ENCODE measurements around the gene CCNL2. TPM values are rescaled to one million over a fixed set of nuclear protein-coding genes. Genes with fewer than 3 reads are reported as not detected.
A peak's percentile ranks its signal among the peaks of the same experiment; 100 is the strongest.
"Not testable (repeated sequence)": the region's sequence is repeated elsewhere in the genome, so short reads cannot be mapped to it uniquely, and the experiment has no call there.

The CCNL2 gene
- total RNA-seq, 6 experiments from 2014 or later = 80.8 to 127 (median 101) TPM

GRCh38 chr1:1420654-1421141, 21.6 kb upstream of the CCNL2 start:
- WGBS (ENCODE audit: insufficient coverage, low coverage, low lambda C conversion rate, missing lambda C conversion rate) = 100% methylated on average over 2 of the region's 12 CpGs
- Histone ChIP-seq H3K27ac (no peak overlapping the region), H3K27me3 (no peaks in the 10 kb centered on the region), H3K4me1 (no peaks in the 10 kb centered on the region), H3K9me3 (no peaks in the 10 kb centered on the region), H3K36me3 (no peaks in the 10 kb centered on the region), H3K4me3 (no peak overlapping the region)
- intact Hi-C loops (cut with DNase I) = no loop called here
- TF ChIP-seq CTCF (IDR thresholded peaks at IDR 0.05) (no peak), POLR2A (IDR thresholded peaks at IDR 0.05) (no peak)
- peak in 1 of 4 donors; percentile 19 for ATAC-seq
- peak in 1 of 3 donors; percentile 28 for DNase-seq

- WGBS (ENCODE audit: insufficient coverage, low coverage, low lambda C conversion rate, missing lambda C conversion rate) = no CpG with 5 or more reads among the region's 112 CpGs
- intact Hi-C loops (cut with DNase I) = no loop called here
- Histone ChIP-seq H3K27ac (no peak overlapping the region), H3K4me1 (no peaks in the 10 kb centered on the region), H3K27me3 (no peaks in the 10 kb centered on the region), H3K36me3 (no peaks in the 10 kb centered on the region), H3K4me3 (peak overlapping the region in 2 of 3 donors; percentile 23 to 26), H3K9me3 (no peaks in the 10 kb centered on the region)
- peak in 1 of 4 donors; percentile 36 for TF ChIP-seq CTCF (IDR thresholded peaks at IDR 0.05)
- TF ChIP-seq POLR2A (IDR thresholded peaks at IDR 0.05) = no peak
- DNase-seq (no peak), ATAC-seq (peak; percentile 69 to 76 (median 74))
These were observed 20.9 kb upstream of the CCNL2 start for GRCh38 chr1:1419813-1420653.

DNA sequence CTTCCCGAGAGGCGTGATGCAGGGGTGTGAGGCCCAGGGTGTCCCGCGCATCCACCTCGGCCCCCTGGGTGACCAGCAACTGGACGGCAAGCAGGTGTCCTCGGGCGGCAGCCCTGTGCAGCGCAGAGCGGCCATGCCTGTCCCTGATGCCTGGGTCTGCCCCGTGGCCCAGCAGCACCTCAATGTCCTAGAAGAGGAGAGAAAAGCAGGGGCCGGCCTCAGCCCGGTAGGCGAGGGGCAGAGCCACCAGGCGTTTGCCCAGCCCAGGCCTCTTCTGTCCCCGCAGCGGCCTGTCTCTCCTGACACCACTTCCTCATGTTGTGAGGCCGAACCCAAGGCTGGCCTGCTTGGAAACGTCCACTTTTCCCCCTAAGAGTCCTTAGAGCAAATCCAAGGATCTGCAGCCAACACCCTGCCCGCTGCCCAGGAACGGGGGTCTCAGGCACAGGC, 20.3 kb upstream of the CCNL2 start:
- no peak for DNase-seq
- H3K4me3 ChIP-seq = peak overlapping the region in 1 of 3 donors; percentile 26
- 80% methylated on average over 1 of the region's 21 CpGs for WGBS (ENCODE audit: insufficient coverage, low coverage, low lambda C conversion rate, missing lambda C conversion rate)
- H3K27ac ChIP-seq = no peak overlapping the region
- H3K4me1 ChIP-seq = no peaks in the 10 kb centered on the region
- TF ChIP-seq POLR2A (IDR thresholded peaks at IDR 0.05) (no peak), CTCF (IDR thresholded peaks at IDR 0.05) (no peak)
- no peaks in the 10 kb centered on the region for H3K27me3 ChIP-seq
- no peaks in the 10 kb centered on the region for H3K36me3 ChIP-seq
- H3K9me3 ChIP-seq = no peaks in the 10 kb centered on the region
- intact Hi-C loops (cut with DNase I) = no loop called here
- peak in 1 of 4 donors; percentile 17 for ATAC-seq

DNA sequence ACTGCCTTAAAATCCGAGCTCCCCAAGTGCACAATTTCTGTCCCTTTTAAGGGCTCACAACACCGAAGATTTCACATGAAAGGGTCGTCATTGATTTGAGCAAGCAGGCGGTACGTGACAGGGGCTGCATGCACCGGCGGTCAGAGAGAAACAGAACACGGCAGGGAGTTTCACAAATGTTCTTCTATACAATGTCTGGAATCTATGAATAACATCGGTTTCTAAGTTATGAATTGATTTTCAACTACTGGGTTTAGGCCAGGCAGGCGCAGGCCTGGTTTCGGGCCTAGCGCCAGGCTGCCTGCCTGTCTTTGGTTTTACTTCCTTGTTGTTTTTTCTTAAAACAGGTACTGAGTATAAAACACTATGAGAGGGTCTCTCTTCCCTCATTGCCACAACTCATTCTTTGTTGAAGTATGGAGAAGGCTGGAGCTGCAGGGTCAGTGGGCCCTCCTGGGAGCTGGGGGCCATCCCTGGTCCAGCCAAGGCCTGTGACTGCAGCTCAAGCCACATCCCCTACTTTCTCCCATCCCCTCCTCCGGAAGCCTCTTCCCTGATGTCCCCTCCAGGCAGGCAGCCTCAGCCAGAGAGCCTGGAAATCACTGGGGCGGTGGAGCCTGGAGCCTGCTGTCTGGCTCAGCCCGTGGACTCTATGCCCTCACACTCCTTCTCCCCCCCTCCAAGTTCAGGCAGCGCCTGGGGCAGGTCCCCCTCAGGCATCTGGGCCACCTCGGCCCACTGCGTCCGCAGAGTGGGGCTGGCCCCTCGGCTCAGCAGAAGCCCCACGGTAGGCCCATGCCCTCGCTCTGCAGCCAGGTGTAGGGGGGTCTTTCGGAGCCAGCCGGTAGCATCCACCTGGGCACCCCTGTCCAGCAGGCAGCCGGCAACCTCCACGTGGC, 19.6 kb upstream of the CCNL2 start:
- DNase-seq (no peak), ATAC-seq (peak in 1 of 4 donors; percentile 33)
- no peak overlapping the region for H3K27ac ChIP-seq
- H3K36me3 ChIP-seq = no peaks in the 10 kb centered on the region
- WGBS (ENCODE audit: insufficient coverage, low coverage, low lambda C conversion rate, missing lambda C conversion rate) = 77% methylated on average over 18 of the region's 26 CpGs
- intact Hi-C loops (cut with DNase I) = no loop called here
- no peaks in the 10 kb centered on the region for H3K27me3 ChIP-seq
- TF ChIP-seq CTCF (IDR thresholded peaks at IDR 0.05) (no peak), POLR2A (IDR thresholded peaks at IDR 0.05) (no peak)
- no peaks in the 10 kb centered on the region for H3K4me1 ChIP-seq
- H3K9me3 ChIP-seq = no peaks in the 10 kb centered on the region
- H3K4me3 ChIP-seq = no peak overlapping the region

DNA sequence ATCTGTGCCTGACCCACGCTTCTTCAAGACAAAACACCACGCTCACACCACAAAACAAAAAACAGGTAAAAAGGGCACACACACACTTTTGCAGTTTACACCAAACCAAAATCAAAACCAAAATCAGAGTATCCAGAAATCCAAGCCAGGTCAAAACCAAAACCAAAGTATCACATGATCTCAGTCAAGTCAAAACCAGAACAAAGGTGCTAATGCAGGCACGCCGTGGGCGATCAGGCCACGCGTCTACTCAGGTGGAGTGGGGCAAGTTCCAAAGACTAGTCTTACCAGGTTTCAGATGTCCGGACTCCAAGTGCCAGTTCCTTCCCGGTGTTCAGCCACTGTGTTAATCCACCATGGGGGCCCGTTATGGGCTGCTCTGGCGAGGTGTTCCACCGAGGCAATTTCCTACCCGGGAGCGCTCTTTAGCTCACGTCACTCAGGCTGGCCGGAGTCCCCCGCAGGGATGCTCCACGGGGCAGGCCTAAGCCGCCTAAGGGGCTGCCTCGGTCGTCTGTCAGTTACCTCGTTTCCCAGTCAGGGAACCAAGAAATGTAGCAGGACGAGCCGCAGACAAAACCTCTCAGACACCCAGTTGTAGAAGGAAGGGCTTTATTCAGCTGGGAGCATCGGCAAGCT, 18.8 kb upstream of the CCNL2 start:
- intact Hi-C loops (cut with DNase I); H3K9me3 ChIP-seq; H3K4me3 ChIP-seq; ATAC-seq; DNase-seq; H3K27ac ChIP-seq; H3K36me3 ChIP-seq; H3K27me3 ChIP-seq; H3K4me1 ChIP-seq: not testable (repeated sequence)
- 83% methylated on average over 8 of the region's 25 CpGs for WGBS (ENCODE audit: insufficient coverage, low coverage, low lambda C conversion rate, missing lambda C conversion rate)

DNA sequence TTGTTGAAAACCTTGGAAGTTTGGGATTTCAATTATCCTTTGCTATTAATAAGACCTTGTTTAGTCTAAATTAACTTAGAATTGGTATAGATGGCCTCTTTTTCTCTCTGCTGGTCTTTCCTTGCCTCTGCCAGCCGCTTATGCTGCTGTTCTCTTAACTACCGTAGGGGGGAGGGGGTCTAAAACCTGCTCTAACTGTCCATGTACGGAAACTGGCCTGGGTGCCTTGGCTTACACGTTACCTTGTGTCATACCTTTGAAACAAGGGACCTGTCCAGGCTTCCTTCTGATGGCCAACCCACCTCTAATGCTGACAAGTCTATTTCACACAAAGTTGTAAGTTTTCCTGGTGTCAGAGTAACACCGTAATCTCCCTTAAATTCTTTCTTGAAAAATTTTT, 18.3 kb upstream of the CCNL2 start:
- intact Hi-C loops (cut with DNase I) = not testable (repeated sequence)
- 65% methylated on average over 3 of the region's 5 CpGs for WGBS (ENCODE audit: insufficient coverage, low coverage, low lambda C conversion rate, missing lambda C conversion rate)

More for the DNA sequence above, 18.3 kb upstream of the CCNL2 start:
- not testable (repeated sequence) for H3K4me1 ChIP-seq, ATAC-seq, H3K9me3 ChIP-seq, DNase-seq, H3K27me3 ChIP-seq, H3K36me3 ChIP-seq, H3K27ac ChIP-seq, H3K4me3 ChIP-seq

Measured in right lobe of liver (tissue), 6 donors.